Sigmoid colon (tissue), 4 donors: ENCODE data around the gene AVEN.
A peak's percentile ranks its signal among the peaks of the same experiment; 100 is the strongest.

ENCODE experiments used
- CTCF ChIP-seq, 4 experiments: fragments of 450-650 bp in 3 of 4; fragments of 200-600 bp in 1 of 4; IDR thresholded peaks; one replicate each; pipeline ENCODE4 v1.5.1; 2016 to 2019; ENCODE audit warnings: antibody characterized with exemption in 4 of 4, mild to moderate bottlenecking in 3 of 4, moderate library complexity in 2 of 4
- POLR2A ChIP-seq, 2 donors: fragments of 450-650 bp; IDR thresholded peaks; one replicate each; pipeline ENCODE4 v1.6.1; 2016; ENCODE audit warnings: antibody characterized with exemption in 2 of 2, mild to moderate bottlenecking in 2 of 2, moderate library complexity in 2 of 2
- POLR2AphosphoS5 ChIP-seq, 4 donors: sonication (generic); formaldehyde crosslinking; IDR thresholded peaks; one replicate each; pipeline ENCODE4 v1.6.1; 2017; ENCODE audit warnings: antibody characterized with exemption in 4 of 4

- TF ChIP-seq CTCF (IDR thresholded peaks at IDR 0.05) (peak in 1 of 4 experiments; percentile 19), POLR2AphosphoS5 (IDR thresholded peaks at IDR 0.05) (no peak), POLR2A (IDR thresholded peaks at IDR 0.05) (no peak)
Observed at GRCh38 chr15:33963831-33964664, 75.0 kb downstream of the AVEN start.
